ENCODE data around the gene DDX47.
"Not testable (repeated sequence)": the region's sequence is repeated elsewhere in the genome, so short reads cannot be mapped to it uniquely, and the experiment has no call there.

Gene DDX47

DNA sequence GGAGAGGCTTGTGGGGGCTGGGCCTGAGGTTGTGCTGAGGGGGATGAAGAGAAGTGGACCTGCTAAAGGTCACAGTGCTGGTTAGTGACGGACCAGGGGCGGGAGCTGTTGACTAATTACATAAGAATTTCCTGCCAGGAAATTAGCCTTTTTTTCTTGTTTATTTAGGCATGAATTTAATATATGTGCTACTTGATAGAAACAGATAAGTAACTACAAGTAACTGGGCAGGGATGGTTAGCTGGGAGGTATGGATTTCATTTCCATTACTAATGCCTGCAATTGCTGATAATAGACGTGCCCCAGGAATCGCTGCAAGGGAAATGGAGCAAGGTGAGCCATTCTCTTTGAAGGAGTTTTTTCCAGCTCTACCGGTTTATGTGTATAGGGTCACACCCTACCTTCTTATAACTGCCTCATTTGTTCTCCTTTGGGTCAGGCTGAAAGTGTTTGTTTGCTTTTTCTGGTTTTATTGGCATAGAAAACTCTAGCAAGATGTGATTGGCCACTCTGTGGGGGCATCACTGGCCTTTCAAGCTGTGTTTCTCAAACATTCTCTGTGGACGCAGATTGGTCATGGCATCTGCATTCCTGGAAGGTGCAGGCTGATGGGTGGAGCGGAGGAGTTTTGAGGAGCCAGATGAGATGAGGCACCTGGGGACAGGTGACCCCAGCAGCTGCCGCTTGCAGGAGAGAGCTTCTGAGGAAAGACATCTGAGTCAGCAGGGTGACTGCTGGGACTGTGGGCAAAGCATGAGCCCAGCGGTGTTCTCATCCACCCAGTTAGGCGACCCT lies 59.2 kb downstream of the DDX47 start:
- no peaks in the 10 kb centered on the region for H3K36me3 ChIP-seq (ENCODE audit: insufficient read depth, low read length)
- no peaks in the 10 kb centered on the region for H3F3A ChIP-seq (ENCODE audit: insufficient read depth, low read length)
- H3K9ac ChIP-seq (ENCODE audit: low read length): no peak overlapping the region
- no peak overlapping the region for H3K27ac ChIP-seq (ENCODE audit: low read depth, low read length, poor library complexity, severe bottlenecking)
- H3K4me3 ChIP-seq (ENCODE audit: low read depth, low read length, poor library complexity, severe bottlenecking): no peak overlapping the region
- no peaks in the 10 kb centered on the region for H3K9me2 ChIP-seq (ENCODE audit: low read depth, low read length)
- no peaks in the 10 kb centered on the region for H3K79me2 ChIP-seq (ENCODE audit: insufficient read depth, low read length)
- no peaks in the 10 kb centered on the region for H3K27me3 ChIP-seq (ENCODE audit: insufficient read depth, low read length)
- TF ChIP-seq EZH2 (IDR thresholded peaks at IDR 0.05; ENCODE audit: borderline replicate concordance, low read length) (no peak), CTCF (IDR thresholded peaks at IDR 0.05; ENCODE audit: low read length) (no peak)
- no peak overlapping the region for H3K4me2 ChIP-seq (ENCODE audit: low read length)
- H2AFZ ChIP-seq (ENCODE audit: low read length): no peak overlapping the region
- no peaks in the 10 kb centered on the region for H3K9me3 ChIP-seq (ENCODE audit: low read length)
- no peaks in the 10 kb centered on the region for H4K20me1 ChIP-seq (ENCODE audit: insufficient read depth, low read length)
- no peaks in the 10 kb centered on the region for H3K4me1 ChIP-seq (ENCODE audit: insufficient read depth, low read length, severe bottlenecking)

DNA sequence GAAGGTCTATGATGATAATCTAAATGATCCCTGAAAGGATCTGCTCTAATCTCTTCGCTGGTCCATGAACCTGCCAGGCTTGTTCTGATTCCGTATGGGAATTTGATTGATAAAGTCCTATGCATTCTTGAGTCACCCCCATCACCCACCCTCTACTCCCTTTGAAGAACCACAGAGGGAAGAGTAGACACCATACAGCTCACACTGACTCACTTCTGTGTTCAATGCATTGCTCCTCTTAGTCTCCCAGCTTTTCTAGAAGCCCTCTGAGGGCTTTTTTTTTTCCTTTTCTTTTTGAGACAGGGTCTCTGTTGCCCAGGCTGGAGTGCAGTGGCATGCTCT lies 59.8 kb downstream of the DDX47 start:
- TF ChIP-seq EZH2 (IDR thresholded peaks at IDR 0.05; ENCODE audit: borderline replicate concordance, low read length): no peak
- no peak for TF ChIP-seq CTCF (IDR thresholded peaks at IDR 0.05; ENCODE audit: low read length)
- no peaks in the 10 kb centered on the region for H3K9me2 ChIP-seq (ENCODE audit: low read depth, low read length)
- no peaks in the 10 kb centered on the region for H3K36me3 ChIP-seq (ENCODE audit: insufficient read depth, low read length)
- no peaks in the 10 kb centered on the region for H3K27me3 ChIP-seq (ENCODE audit: insufficient read depth, low read length)
- H3F3A ChIP-seq (ENCODE audit: insufficient read depth, low read length): no peaks in the 10 kb centered on the region
- no peak overlapping the region for H3K27ac ChIP-seq (ENCODE audit: low read depth, low read length, poor library complexity, severe bottlenecking)
- no peaks in the 10 kb centered on the region for H4K20me1 ChIP-seq (ENCODE audit: insufficient read depth, low read length)
- no peak overlapping the region for H2AFZ ChIP-seq (ENCODE audit: low read length)
- H3K9me3 ChIP-seq (ENCODE audit: low read length): no peaks in the 10 kb centered on the region
- no peaks in the 10 kb centered on the region for H3K4me1 ChIP-seq (ENCODE audit: insufficient read depth, low read length, severe bottlenecking)
- no peak overlapping the region for H3K4me2 ChIP-seq (ENCODE audit: low read length)
- no peak overlapping the region for H3K9ac ChIP-seq (ENCODE audit: low read length)
- no peak overlapping the region for H3K4me3 ChIP-seq (ENCODE audit: low read depth, low read length, poor library complexity, severe bottlenecking)
- H3K79me2 ChIP-seq (ENCODE audit: insufficient read depth, low read length): no peaks in the 10 kb centered on the region

GRCh38 chr12:12874029-12874428 lies 60.9 kb downstream of the DDX47 start:
- no peak overlapping the region for H2AFZ ChIP-seq (ENCODE audit: low read length)
- H3K9ac ChIP-seq (ENCODE audit: low read length): no peak overlapping the region
- no peak overlapping the region for H3K4me2 ChIP-seq (ENCODE audit: low read length)
- no peaks in the 10 kb centered on the region for H3K36me3 ChIP-seq (ENCODE audit: insufficient read depth, low read length)
- no peak overlapping the region for H3K27ac ChIP-seq (ENCODE audit: low read depth, low read length, poor library complexity, severe bottlenecking)
- no peaks in the 10 kb centered on the region for H4K20me1 ChIP-seq (ENCODE audit: insufficient read depth, low read length)
- no peaks in the 10 kb centered on the region for H3K27me3 ChIP-seq (ENCODE audit: insufficient read depth, low read length)
- H3K9me2 ChIP-seq (ENCODE audit: low read depth, low read length): no peaks in the 10 kb centered on the region
- no peak overlapping the region for H3K4me3 ChIP-seq (ENCODE audit: low read depth, low read length, poor library complexity, severe bottlenecking)
- no peaks in the 10 kb centered on the region for H3F3A ChIP-seq (ENCODE audit: insufficient read depth, low read length)
- H3K79me2 ChIP-seq (ENCODE audit: insufficient read depth, low read length): no peaks in the 10 kb centered on the region
- H3K4me1 ChIP-seq (ENCODE audit: insufficient read depth, low read length, severe bottlenecking): no peaks in the 10 kb centered on the region
- no peaks in the 10 kb centered on the region for H3K9me3 ChIP-seq (ENCODE audit: low read length)
- TF ChIP-seq EZH2 (IDR thresholded peaks at IDR 0.05; ENCODE audit: borderline replicate concordance, low read length): no peak
- no peak for TF ChIP-seq CTCF (IDR thresholded peaks at IDR 0.05; ENCODE audit: low read length)

- not testable (repeated sequence) for H3K4me1 ChIP-seq (ENCODE audit: insufficient read depth, low read length, severe bottlenecking); H3K4me2 ChIP-seq (ENCODE audit: low read length); H3K9ac ChIP-seq (ENCODE audit: low read length); H3K9me2 ChIP-seq (ENCODE audit: low read depth, low read length); H3K79me2 ChIP-seq (ENCODE audit: insufficient read depth, low read length); H3K27ac ChIP-seq (ENCODE audit: low read depth, low read length, poor library complexity, severe bottlenecking); H4K20me1 ChIP-seq (ENCODE audit: insufficient read depth, low read length); H3K36me3 ChIP-seq (ENCODE audit: insufficient read depth, low read length); H3K4me3 ChIP-seq (ENCODE audit: low read depth, low read length, poor library complexity, severe bottlenecking); H3F3A ChIP-seq (ENCODE audit: insufficient read depth, low read length); H2AFZ ChIP-seq (ENCODE audit: low read length); H3K27me3 ChIP-seq (ENCODE audit: insufficient read depth, low read length); H3K9me3 ChIP-seq (ENCODE audit: low read length)
These were observed 62.2 kb downstream of the DDX47 start for GRCh38 chr12:12875301-12875700.

Data from OCI-LY1 (cell line).